GM18858 (cell line): Measurements from ENCODE around the gene HDAC10.
"Not testable (repeated sequence)": the region's sequence is repeated elsewhere in the genome, so short reads cannot be mapped to it uniquely, and the experiment has no call there.

Source experiments
- ATAC-seq: cut with Tn5 transposase; IDR thresholded peaks from one replicate; pipeline ENCODE4 v1.9.1; 2021; ENCODE audit not compliant: unreplicated experiment

HDAC10 gene

GRCh38 chr22:50218153-50218995, 32.7 kb downstream of the HDAC10 start:
- no peak for ATAC-seq

GRCh38 chr22:50217543-50218152, 33.4 kb downstream of the HDAC10 start:
- ATAC-seq: no peak

GRCh38 chr22:50216684-50217520, 34.2 kb downstream of the HDAC10 start:
- ATAC-seq: no peak

GRCh38 chr22:50216055-50216683, 34.9 kb downstream of the HDAC10 start:
- no peak for ATAC-seq

GRCh38 chr22:50215297-50216054, 35.6 kb downstream of the HDAC10 start:
- no peak for ATAC-seq

GRCh38 chr22:50213263-50213662, 37.8 kb downstream of the HDAC10 start:
- no peak for ATAC-seq

GRCh38 chr22:50211147-50211546, 39.9 kb downstream of the HDAC10 start:
- ATAC-seq: no peak

GRCh38 chr22:50210378-50211139, 40.5 kb downstream of the HDAC10 start:
- ATAC-seq: no peak

- ATAC-seq: no peak
These were observed 41.2 kb downstream of the HDAC10 start for GRCh38 chr22:50209893-50210292.

GRCh38 chr22:50208939-50209892, 41.8 kb downstream of the HDAC10 start:
- no peak for ATAC-seq

GRCh38 chr22:50208430-50208938, 42.6 kb downstream of the HDAC10 start:
- ATAC-seq: no peak

GRCh38 chr22:50207383-50208140, 43.5 kb downstream of the HDAC10 start:
- no peak for ATAC-seq

- no peak for ATAC-seq
These were observed 44.5 kb downstream of the HDAC10 start for GRCh38 chr22:50206599-50206998.

- ATAC-seq: no peak
These were observed 45.1 kb downstream of the HDAC10 start for GRCh38 chr22:50205781-50206569.

GRCh38 chr22:50204998-50205397, 46.1 kb downstream of the HDAC10 start:
- not testable (repeated sequence) for ATAC-seq

GRCh38 chr22:50204571-50204970, 46.5 kb downstream of the HDAC10 start:
- no peak for ATAC-seq

- no peak for ATAC-seq
These were observed 47.8 kb downstream of the HDAC10 start for GRCh38 chr22:50203288-50203687.
